PC-3 (cell line): Measurements from ENCODE around the gene ALPK3.

ENCODE experiments used
- CTCF ChIP-seq: fragments of 300-600 bp; sonication (generic); conservative IDR thresholded peaks from 2 replicates; pipeline ENCODE4 v1.5.1; 2017; ENCODE audit warnings: antibody characterized with exemption, low read depth, mild to moderate bottlenecking, low read length
- EZH2 ChIP-seq: fragments of 300-600 bp; sonication (generic); IDR thresholded peaks from one replicate; pipeline ENCODE4 v1.6.1; 2017; ENCODE audit warnings: antibody characterized with exemption, mild to moderate bottlenecking, low read length; ENCODE audit not compliant: unreplicated experiment
- EZH2phosphoT487 ChIP-seq: fragments of 300-600 bp; sonication (generic); IDR thresholded peaks from 2 replicates; pipeline ENCODE4 v1.6.1; 2018; ENCODE audit warnings: mild to moderate bottlenecking, antibody characterized with exemption, low read length, borderline replicate concordance

- TF ChIP-seq EZH2phosphoT487: no peak
- no peak for TF ChIP-seq CTCF
- no peak for TF ChIP-seq EZH2
Measured at GRCh38 chr15:84915606-84915958, 98.4 kb downstream of the ALPK3 start.
